ENCODE data around the gene RHBDD3.
"Not testable (repeated sequence)": the region's sequence is repeated elsewhere in the genome, so short reads cannot be mapped to it uniquely, and the experiment has no call there.

Gene RHBDD3

DNA sequence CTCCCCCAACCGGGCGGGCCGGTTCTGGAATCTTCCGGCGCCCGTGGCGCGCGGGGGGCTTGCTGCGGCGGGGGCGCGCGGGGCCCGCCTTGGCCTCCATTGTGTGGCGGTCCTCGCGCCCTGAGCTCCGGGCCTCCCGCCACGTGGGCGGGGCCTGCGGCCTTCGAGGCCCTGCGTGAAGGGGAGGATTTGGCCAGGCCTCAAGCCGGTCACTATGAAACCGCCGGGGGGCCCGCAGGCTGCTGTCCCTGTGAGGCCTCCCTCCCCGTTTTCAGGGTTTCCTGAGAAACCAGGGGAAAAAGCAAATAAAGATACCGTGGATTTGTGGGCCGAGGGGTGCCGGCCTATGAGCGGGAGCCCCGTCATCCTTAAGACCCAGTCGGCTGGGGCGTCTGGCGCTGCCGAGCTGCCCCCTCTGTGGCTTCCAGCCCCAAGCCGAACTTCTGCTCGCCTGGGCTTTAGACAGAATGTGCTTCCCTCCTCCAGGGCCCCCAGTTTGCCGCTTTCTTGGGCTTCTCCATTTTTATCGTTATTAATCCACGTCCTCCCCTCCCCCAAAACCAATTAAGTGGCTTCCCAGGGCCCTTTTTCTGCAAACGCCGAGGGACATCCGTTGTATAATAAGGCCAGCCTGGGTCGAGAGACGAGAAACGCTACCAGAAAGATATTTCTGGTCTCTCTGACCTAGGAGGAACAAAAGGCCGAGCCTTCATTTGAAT is 889 bp upstream of the RHBDD3 start:
- no peak for DNase-seq

DNA sequence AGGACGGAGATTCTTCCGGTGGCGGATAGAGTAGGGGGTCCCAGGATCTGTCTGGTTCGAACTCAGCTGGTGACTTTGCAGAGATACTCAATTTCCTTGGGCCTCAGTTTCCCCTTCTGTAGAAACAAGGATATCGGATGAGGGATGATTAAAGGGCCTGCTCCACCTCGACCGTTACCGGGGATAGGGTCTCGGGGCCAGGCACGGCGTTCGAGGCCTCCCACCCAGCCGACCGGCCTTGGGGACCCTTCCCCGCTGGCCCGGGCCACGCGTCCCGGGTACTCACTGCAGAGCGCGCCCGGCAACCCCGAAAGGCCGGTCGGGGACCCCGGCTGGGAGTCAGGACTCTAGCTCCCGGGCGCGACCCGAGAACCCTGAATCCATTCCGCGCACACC is 321 bp downstream of the RHBDD3 start:
- DNase-seq, result no peak

DNA sequence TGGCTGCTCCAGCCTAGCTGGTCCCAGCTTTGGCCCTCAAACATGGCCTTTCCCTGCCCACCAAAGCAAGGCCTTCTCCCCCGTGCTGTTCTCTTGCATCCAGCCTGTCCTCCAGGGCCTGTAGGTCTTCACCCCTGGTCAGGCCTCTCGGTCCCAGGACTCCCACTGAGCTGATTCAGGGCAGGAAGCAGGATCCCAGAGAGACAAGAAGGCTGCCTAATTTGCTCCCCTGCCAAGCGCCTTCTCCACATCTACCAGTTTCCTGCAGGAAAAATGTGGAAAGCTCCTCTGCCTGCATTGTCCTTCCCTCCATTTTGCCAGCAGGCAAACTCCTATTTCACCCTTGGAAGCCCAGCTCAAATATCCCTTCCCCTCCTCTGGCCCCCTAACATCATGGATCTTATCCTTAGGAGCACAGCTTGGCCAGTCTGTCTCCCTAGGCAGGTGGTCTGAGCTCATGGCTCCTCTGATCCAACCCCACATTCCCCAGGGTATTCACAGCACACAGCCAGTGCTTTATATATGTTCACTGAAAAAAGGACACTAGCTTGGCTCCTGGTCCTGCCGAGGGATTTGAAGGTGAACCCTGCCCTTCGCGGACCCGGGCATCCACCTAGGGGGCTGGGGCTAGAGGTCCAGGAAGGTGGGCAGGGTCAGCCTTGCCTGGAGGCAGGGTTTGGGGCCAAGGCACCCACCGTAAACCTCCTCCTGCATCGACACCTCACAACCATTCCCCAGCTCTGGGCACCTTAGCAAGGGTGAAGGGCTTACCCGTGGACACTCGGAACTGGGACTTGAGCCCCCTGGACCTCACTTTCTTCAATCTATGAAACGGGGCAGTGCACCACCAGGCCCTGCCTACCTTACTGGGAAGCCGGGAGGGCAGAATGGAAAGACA is 968 bp downstream of the RHBDD3 start:
- no peak for DNase-seq

DNA sequence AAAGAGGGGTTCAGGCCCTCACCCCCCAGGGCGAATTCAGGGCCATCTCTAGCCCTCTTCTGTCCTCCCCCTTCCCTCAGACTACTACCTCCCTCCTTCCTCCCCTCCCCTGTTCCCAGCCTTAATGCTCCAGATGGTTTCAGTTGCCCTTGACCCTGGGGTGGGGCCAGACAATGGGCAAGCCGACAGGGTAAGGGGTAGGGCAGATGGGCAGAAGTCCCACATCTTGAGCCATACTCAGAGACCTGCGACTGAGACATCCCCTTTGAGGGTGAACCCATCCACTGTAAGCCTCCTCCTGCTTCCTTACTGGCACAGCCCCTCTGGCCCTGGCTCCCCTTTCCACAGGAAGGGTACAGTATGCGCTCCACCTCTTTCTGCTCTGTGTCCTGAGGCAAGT is 1.9 kb downstream of the RHBDD3 start:
- no peak for DNase-seq

DNA sequence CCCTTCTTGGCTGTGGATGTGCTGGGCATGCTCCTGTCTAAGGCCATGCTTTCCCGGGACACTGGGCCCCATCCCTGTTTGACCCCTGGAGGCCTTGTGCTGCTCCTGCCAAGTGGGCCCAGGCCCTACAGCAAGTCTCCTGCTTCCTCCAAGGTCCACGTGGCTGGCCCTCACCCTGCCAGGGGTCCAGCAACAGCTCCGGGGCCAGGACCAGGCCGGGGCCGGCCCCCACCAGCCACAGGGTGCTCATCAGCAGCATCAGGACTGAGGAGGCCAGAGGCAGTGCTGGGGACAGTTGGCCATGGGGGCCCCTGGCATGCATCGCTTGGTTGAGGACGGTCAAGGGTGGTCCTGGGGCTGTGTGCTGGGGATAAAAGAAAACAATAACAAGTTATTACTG is 2.5 kb downstream of the RHBDD3 start:
- DNase-seq, result no peak

DNA sequence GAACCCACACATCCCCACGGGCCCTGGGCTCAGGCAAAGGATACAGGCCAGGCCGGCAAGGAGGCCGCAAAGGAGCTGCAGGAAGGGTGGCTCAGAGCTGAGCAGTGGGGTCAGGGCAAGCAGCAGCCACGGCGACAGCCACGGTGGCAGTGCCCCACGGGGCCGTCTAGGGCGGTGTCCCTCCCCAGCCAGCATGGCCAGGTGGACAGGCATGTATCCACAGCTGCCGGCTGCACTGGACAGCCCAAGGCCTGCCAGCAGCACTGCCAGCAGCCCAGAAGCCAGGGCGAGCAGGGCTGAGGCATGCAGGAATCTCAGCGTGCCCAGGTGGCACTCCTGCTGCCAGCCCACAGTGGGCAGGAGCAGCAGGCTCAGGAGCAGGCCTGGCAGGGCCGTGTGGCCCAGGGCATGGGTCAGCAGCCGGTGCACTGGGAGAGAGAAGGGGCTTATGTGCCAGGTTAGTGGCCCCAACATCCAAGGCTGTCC is 3.9 kb downstream of the RHBDD3 start:
- DNase-seq, result no peak

DNA sequence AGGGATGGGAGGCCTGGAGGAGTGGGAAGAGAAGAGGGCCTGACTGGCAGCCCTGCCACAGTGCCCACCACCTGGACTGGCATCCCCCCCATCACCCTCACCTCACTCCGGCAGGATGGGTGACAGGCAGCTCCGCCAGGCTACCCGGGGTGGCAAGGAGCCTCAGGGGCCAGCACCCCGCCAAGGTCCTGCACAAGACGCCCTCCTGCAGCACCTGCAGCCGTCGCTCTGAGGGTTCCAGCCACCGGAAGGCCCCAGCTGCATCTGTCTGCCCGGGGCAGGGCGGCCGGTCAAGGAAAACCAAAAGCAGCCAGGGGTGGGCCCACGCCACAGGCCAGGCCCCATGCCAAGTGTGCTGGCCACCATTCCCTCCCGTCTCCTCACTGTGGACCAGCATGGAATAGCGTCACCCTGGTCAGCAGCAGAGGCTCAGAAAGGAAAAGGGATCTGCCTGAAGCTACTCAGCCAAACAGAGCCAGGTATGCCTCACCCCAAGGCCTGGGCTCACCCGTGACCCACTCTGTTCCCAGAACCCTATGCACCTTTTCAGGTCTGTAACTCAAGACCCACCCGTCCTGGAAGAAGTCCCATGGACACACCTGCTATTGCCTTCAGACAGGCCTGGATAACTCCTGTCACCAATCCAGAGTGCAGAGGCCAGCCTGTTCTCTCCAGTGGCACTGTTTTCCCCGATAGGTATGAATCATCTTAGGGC is 7.0 kb downstream of the RHBDD3 start:
- no peak for DNase-seq

DNA sequence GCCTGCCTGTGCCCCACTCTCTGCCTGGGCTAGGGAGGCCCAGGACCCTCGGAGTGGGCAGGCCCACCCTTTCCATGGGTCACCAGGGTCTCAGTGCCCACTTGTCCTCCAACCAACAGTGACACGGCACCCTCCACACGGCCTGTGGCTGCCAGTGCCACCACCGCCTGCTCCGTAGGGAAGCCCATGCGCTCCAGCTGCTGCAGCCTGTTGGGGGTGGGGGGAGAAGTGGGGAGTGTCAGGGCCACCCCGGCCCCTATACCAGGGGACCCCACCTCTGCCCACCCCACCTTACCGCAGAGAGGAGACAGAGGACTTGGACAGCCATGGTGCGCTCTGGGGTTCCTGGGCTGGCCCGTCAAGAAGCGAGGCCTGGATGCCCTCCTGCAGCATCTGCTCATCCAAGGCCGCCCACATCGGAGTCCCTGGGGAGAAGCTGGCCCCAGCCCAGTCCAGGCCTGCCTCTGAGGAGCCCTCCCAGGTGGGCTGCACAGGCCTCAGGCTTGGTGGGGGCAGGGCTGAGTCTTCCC is 7.7 kb downstream of the RHBDD3 start:
- no peak for DNase-seq

DNA sequence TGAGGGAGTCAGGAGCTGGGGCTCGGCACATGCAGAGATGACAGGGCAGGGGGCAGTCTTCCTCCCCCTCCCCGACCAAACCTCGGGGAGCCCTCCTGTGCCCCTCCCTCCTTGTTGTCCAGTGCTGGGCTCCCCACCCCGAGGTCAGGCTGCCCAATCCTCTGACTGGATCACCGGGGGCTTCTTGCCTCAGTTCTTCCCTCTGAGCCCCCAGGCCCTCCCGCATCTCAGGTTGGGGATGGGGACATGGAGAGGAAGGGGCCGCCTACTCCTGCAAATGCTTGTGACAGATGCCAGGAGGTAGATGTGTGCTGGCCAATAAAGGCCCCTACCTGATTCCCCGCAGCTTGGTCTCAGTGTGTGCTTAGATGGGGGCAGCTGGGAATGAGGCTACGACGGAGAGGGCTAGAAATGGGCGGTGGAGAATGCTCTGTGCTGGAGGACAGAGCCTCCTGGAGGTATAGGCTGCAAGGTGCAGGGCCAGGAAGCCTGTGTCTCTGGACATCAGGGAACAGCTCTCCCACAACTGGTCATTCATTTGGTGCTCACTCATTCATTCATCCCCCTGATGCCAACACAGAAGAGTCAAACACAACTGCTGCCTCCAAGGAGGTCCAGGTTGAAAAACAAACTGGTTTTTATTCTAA is 8.4 kb downstream of the RHBDD3 start:
- no peak for DNase-seq

DNA sequence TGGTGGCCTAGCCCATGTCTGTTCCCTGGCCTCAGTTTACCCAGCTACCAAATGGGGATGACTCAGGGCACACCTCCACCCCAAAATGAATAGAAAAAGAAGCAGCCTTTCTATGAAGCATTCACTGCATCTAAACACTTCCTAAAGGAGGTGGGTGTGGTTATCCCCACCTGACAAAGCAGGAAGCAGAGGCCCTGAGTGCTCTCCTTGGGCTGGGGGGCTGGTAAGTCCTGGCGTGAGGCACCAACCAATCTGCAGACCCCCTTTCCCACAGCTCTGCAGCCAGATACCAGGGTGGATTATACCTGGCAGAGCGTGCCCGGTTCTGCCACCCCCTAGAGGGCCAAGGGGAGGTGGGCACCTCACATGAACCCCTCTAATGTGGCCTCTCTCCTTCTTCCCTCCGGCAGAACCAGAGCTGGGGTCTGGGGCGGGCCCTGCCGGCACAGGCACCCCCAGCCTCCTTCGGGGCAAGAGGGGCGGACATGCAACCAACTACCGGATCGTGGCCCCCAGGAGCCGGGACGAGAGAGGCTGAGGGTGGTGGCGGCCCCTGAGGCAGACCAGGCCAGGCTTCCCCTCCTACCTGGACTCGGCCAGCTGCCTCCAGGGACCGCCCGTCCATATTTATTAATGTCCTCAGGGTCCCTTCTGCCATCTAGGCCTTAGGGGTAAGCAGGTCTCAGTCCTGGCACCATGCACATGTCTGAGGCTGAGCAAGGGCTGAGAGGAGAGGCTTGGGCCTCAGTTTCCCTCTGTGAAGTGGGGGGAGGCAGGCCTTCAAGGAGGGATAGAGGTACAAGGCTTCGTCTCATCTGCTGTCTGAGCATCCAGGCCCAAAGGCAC is 9.2 kb downstream of the RHBDD3 start:
- DNase-seq, result no peak

DNA sequence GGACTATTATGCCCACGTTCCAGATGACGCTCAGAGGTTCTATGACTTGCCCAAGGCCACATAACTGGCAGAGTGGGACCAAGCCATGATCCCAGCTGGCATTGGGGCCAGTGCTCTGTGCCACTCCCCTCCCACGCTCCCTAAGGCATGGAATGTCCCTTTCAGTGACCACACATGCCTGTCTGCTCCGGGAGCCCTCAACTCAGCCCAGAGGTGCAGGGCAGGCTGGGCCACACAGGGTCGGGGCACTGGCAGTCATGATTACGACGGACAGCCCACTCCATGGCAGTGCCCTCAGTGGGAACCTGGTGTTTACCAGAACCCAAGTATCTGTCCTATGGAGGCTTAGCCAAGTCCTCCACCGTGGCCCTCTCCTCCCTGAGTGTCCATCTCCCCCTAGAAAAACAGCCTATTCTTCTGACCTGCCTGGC is 10.0 kb downstream of the RHBDD3 start:
- DNase-seq, result no peak

DNA sequence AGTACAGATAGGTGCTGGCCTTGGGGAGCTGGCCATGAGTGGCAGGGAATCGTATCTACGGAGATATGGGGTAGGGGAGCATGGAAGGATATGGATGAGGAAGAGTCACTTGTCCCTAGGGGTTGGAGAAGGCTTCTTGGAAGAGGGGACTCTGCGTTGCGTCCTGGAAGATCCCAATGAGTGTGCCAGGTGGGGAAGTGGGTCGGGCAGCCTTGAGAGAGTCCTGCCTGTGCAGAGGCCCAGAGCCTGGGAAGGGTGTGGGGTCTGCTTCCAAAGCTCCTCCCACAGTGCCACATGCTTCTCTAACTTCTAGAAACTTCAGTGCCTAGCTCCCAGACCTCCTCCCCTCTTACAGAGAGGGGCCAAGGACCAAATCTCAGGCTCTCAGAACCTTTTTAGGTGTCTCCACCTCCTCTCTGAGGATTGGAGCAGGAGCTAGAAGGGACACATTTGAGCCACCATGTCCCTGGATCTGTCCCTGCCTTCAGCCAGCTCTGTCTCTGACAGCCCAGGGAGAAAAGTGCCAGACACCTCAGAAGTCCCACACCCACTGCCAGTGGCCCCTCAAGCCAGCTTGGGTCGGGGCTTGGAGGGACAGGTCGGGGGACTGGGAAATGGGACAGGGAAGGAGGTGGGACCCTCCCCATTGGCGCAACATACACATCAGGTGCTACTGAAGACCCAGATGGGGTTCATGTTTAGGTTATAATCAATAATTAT is 11.0 kb downstream of the RHBDD3 start:
- no peak for DNase-seq

DNA sequence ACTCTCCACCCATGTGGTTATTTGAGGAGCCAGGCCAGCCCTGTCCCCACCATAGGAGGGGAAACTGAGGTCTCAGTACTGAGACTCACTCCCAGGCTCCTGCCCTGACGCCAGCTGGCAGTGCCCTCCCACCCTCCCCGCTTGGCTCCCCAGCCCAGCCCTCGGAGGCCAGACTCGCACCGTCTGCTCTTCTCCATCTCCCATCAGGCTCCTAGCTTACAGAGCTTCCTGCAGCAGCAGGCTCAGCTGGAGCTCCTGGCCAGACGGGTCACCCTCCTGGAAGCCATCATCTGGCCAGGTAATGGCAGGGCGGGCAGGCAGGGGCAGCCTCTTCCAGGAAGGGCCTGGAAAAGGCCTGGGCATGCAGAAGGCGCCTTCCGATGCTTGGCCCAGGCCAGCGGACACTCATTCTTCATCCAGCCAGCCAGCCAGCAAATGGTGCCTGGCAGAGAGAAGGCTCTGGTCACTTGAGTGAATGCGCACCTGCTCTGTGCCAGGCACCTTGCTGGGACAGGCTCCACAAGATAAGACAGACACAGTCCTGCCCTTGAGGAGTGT is 12.6 kb downstream of the RHBDD3 start:
- DNase-seq, result no peak

DNA sequence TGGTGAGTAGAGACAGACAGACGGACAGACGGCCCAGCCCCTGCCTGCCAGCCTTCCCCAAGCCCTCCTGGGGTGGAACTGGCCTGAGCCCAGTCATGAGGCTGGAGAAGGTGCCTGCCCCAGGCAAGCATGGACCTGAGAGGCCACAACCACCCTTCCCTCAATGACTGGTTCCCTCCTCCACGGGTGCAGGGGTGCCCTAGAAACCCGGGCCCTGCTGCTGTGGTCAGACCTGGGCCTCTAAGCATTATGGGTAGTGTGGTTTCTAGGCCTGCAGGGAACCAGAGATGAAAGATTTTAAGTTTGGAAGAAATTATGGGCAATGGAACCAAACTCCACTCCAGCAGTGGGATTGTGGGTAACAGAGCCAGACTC is 13.5 kb downstream of the RHBDD3 start:
- DNase-seq, result no peak

DNA sequence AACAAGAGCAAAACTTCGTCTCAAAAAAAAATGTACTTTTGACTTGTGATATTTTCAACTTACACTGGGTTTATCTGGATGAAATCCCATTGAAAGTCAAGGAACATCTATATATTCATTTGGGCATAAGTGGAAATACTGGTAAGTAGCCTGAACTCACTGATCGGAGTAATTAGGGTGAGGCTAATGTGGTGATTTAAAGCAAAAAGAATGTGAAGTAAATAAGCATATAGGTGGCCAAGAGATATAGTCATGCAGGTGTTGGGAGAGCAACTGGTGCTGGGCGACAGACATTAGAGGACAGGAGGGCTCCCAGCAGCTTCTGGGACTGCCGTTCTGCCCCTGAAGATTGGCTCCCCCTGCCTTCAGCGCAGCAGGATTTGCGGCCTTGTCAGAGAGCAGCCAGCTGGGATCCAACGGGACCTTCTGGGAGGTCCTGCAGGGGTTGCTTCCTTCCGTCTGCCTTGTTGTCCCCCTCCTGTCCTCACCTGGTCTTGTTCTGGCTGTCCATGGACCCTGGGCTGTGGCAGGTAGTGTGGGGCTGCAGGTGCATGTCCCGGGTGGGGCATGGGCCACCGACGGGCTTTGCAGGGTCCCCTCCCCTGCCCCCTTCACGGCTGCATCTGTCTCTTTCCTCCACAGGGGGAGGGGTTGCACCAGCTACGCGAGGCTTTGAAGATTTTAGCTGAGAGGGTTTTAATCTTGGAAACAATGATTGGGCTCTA is 14.1 kb downstream of the RHBDD3 start:
- DNase-seq, result no peak

DNA sequence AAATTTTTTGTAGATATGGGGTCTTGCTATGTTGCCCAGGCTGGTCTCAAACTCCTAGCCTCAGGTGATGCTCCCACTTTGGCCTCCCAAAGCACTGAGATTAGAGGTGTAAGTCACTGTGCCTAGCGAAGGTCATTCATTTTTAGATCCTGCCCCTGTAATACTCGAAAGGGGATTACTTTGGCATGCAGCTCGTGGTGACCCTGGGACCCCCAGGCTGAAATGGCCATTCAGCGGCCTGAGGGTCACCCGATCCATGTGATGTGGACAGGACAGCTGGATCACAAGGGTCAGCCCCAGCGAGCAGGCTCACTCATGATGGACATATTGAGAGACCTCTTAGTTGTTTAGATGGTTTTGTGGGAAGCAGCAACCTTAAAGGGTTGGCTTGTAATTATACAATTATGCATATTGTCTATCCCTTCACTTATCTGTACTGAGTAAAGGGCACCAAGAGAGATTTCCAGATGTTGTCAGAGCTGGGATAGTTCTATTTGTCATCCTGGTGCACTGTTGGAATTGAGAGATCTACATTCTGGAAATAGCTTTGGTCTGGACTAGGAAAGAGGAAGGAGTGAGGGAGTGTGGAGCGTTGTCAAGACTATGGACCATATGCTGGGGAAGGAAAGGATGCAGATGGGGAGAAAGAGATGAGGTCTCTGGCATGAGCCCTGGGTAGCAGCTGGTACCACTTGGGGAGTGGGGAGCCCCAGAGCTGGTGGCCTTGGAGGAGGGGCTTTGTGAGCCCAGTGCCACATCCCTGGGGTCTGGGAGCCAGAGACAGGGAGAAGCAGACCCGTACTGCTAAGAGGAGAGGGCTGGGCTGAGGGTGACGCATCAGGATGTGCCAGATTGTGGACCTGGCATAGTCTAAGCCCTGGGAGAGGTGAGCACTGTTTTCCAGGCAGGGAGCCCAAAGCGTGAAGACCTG is 15.5 kb downstream of the RHBDD3 start:
- no peak for DNase-seq

DNA sequence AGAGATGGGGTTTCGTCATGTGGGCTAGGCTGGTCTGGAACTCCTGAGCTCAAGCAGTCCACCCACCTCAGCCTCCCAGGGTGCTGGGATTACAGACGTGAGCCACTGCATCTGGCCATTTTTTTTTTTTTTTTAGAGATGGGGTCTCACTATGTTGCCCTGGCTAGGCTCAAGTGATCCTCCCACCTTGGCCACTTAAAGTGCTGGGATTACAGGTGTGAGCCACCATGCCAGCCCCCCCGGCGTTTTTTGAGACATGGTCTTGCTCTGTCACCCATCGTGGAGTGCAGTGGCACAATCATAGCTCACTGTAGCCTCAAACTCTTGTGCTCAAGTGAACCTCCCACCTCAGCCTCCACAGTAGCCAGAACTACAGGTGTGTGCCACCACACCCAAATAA is 16.5 kb downstream of the RHBDD3 start:
- no peak for DNase-seq

DNA sequence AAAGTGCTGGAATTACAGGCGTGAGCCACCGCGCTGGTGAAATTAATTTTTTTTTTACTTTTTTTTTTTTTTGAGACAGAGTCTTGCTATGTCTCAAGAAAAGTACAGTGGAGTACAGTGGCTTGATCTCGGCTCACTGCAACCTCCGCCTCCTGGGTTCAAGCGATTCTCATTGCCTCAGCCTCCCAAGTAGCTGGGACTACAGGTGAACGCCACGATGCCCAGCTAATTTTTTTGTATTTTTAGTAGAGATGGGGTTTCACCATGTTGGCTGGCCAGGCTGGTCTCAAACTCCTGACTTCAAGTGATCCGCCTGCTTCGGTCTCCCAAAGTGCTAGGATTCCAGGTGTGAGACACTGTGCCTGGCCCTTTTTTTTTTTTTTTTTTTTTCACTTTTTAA is 19.9 kb downstream of the RHBDD3 start:
- not testable (repeated sequence) for DNase-seq
